Bronchial epithelial cell (primary cell): ENCODE measurements around the gene PRKCH. TPM values are rescaled to one million over a fixed set of nuclear protein-coding genes. Genes with fewer than 3 reads are reported as not detected.
"Not testable (repeated sequence)": the region's sequence is repeated elsewhere in the genome, so short reads cannot be mapped to it uniquely, and the experiment has no call there.

Experiments
- DNase-seq: peaks from one replicate; pipeline ENCODE4 v3.0.0-alpha.2; 2010; ENCODE audit warnings: low read depth
- FAIRE-seq: peaks from 2 replicates; lab custom pipeline; 2011; peaks lifted over from hg19 to GRCh38; lab: Jason Lieb, UNC
- H3K27me3 ChIP-seq: 2 replicates; pipeline ENCODE4 v1.5.1; 2011; ENCODE audit warnings: low read length; ENCODE audit not compliant: control insufficient read depth, insufficient read depth
- H3K36me3 ChIP-seq: 2 replicates; pipeline ENCODE4 v1.5.1; 2011; ENCODE audit warnings: low read length; ENCODE audit not compliant: control insufficient read depth, insufficient read depth
- H3K4me3 ChIP-seq: 2 replicates; pipeline ENCODE4 v1.5.1; 2011; ENCODE audit warnings: mild to moderate bottlenecking, low read depth, low read length, control low read depth
- CTCF ChIP-seq: IDR thresholded peaks from 2 replicates; pipeline ENCODE4 v1.5.1; 2011; ENCODE audit warnings: mild to moderate bottlenecking, moderate library complexity, low read length, control low read depth, inconsistent platforms; ENCODE audit not compliant: insufficient read depth, severe bottlenecking
- total RNA-seq: library from RNA; depleted of rRNA; stranded (reverse); fragments of >200 nt; gene quantifications from 2 replicates; pipeline ENCODE4 v1.2.1, GENCODE V29; 2014

PRKCH gene
- total RNA-seq, 1 donor from 2014 or later = 24.5 TPM

- Histone ChIP-seq H3K4me3 (no peak overlapping the region), H3K36me3 (no peaks in the 10 kb centered on the region), H3K27me3 (no peaks in the 10 kb centered on the region)
- no peak for DNase-seq
- no peak for TF ChIP-seq CTCF
- no peak for FAIRE-seq
These were observed 16.7 kb upstream of the PRKCH start for GRCh38 chr14:61304688-61305087.

- Histone ChIP-seq H3K36me3 (no peaks in the 10 kb centered on the region), H3K27me3 (no peaks in the 10 kb centered on the region), H3K4me3 (no peak overlapping the region)
- FAIRE-seq (no peak), DNase-seq (no peak)
- no peak for TF ChIP-seq CTCF
These were observed 13.2 kb upstream of the PRKCH start for GRCh38 chr14:61308198-61308597.

GRCh38 chr14:61308701-61309100 is 12.7 kb upstream of the PRKCH start:
- FAIRE-seq, H3K27me3 ChIP-seq, DNase-seq, H3K36me3 ChIP-seq, H3K4me3 ChIP-seq: not testable (repeated sequence)

- DNase-seq = no peak
- no peak for FAIRE-seq
- TF ChIP-seq CTCF = no peak
- Histone ChIP-seq H3K36me3 (no peaks in the 10 kb centered on the region), H3K27me3 (no peaks in the 10 kb centered on the region), H3K4me3 (no peak overlapping the region)
These were observed 6.1 kb upstream of the PRKCH start for GRCh38 chr14:61315313-61315712.

DNA sequence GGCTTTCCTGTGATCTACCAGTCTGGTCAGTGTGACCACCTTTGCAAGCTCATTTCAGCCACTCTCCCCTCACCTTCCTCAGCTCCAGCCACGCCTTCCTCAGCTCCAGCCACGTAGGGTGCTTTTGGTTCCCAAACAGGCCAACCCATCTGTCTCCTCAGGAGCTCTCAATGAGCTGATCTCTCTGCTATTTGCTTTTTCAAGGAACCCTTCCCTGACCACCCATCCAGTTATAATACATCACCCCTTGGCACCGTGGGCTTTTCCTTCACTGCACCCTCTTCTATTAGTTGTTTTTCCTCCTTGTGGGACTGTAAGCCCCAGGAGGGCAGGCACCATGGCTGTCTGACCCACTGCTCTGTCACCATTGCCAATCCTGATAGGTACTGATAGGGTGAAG is 2.3 kb upstream of the PRKCH start:
- H3K36me3 ChIP-seq = no peaks in the 10 kb centered on the region
- H3K27me3 ChIP-seq = no peaks in the 10 kb centered on the region
- TF ChIP-seq CTCF = no peak
- no peak for FAIRE-seq
- DNase-seq = no peak
- H3K4me3 ChIP-seq = no peak overlapping the region

DNA sequence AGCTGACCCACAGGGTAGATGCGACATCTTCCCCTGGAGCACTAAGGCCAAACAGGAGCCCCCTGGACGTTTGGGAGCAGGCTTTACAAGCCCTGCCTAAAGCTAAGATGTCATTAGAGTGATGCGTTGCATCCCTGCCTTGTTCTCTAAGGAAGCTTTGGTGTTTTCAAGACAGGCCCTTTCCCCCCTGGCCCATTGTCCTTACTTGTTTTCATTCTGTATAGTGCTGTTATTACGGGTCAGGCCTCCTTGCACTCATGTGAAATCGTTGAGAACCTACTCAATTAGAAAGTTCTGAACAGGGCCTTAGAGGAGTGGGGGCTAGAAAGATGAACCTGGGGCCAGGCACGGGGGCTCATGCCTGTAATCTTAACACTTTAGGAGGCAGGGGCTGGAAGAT is 1.7 kb upstream of the PRKCH start:
- Histone ChIP-seq H3K27me3 (no peaks in the 10 kb centered on the region), H3K36me3 (no peaks in the 10 kb centered on the region), H3K4me3 (no peak overlapping the region)
- FAIRE-seq (no peak), DNase-seq (no peak)
- TF ChIP-seq CTCF = no peak

DNA sequence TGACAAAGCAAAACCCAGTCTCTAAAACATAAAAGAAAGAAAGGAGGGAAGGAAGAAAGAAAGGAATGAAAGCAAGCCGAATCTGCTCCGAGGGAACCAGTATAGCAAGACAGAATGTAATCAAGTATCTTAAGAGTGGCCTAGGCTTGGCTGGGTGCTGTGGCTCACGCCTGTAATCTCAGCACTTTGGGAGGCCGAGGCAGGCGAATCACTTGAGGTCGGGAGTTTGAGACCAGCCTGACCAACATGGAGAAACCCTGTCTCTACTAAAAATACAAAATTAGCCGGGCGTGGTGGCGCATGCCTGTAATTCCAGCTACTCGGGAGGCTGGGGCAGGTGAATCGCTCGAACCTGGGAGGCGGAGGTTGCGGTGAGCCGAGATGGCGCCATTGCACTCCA is 1.2 kb upstream of the PRKCH start:
- not testable (repeated sequence) for H3K27me3 ChIP-seq, FAIRE-seq, DNase-seq, H3K4me3 ChIP-seq, H3K36me3 ChIP-seq
